SK-N-SH (cell line): ENCODE measurements around the gene COL8A2. TPM values are rescaled to one million over a fixed set of nuclear protein-coding genes. Genes with fewer than 3 reads are reported as not detected.

Experiments used
- CTCF ChIA-PET: fragments of 300-600, 350-600 bp; formaldehyde crosslinking; extraction: SDS; loops from one replicate; lab custom pipeline; 2021; lab: Yijun Ruan, JAX
- POLR2A ChIA-PET: fragments of 350-600 bp; sonication (Branson Sonifier 250); formaldehyde crosslinking; extraction: SDS; loops from one replicate; lab custom pipeline; 2020; ENCODE audit warnings: antibody characterized with exemption, inconsistent platforms; lab: Yijun Ruan, JAX
- DNase-seq: peaks from one replicate; pipeline ENCODE4 v3.0.0; 2012
- H2AFZ ChIP-seq: fragments of 200-600 bp; sonication (generic); 2 replicates; pipeline ENCODE4 v1.8.1; 2016; ENCODE audit warnings: antibody characterized with exemption, mild to moderate bottlenecking, low read depth
- H3F3A ChIP-seq: fragments of 200-600 bp; sonication (generic); replicated peaks from 2 replicates; pipeline ENCODE3; 2016; ENCODE audit warnings: antibody characterized with exemption, mild to moderate bottlenecking; ENCODE audit not compliant: insufficient read depth
- H3K27ac ChIP-seq, 2 experiments: fragments of 200-500 bp in 1 of 2; fragments of 200-600 bp in 1 of 2; sonication (Bioruptor generic) in 1 of 2; sonication (generic), shearing (Covaris generic) in 1 of 2; 2 replicates each; pipeline versions ENCODE4 v1.5.1 to v1.6.1; 2014 to 2016; ENCODE audit warnings: low read depth in 2 of 2, inconsistent platforms in 1 of 2, low read length in 1 of 2, mild to moderate bottlenecking in 1 of 2, mixed read lengths in 1 of 2
- H3K27me3 ChIP-seq: fragments of 200-600 bp; sonication (generic), shearing (Covaris generic); 2 replicates; pipeline ENCODE4 v1.6.1; 2016; ENCODE audit warnings: mixed run types; ENCODE audit not compliant: insufficient read depth
- H3K36me3 ChIP-seq, 2 experiments: fragments of 200-500 bp in 1 of 2; fragments of 200-600 bp in 1 of 2; sonication (Bioruptor generic) in 1 of 2; sonication (generic) in 1 of 2; replicated peaks in 1 of 2; 2 replicates each; pipeline versions ENCODE3 to v1.5.1; 2014 to 2016; ENCODE audit warnings: low read length in 1 of 2, mild to moderate bottlenecking in 1 of 2; ENCODE audit not compliant: insufficient read depth in 2 of 2, control insufficient read depth in 1 of 2
- H3K4me1 ChIP-seq, 2 experiments: fragments of 200-500 bp in 1 of 2; fragments of 200-600 bp in 1 of 2; sonication (Bioruptor generic) in 1 of 2; sonication (generic), shearing (Covaris generic) in 1 of 2; 2 replicates each; pipeline versions ENCODE4 v1.5.1 to v1.6.1; 2014 to 2016; ENCODE audit warnings: low read depth in 1 of 2, low read length in 1 of 2, mixed run types in 1 of 2; ENCODE audit not compliant: insufficient read depth in 2 of 2, control insufficient read depth in 1 of 2
- H3K4me2 ChIP-seq: fragments of 200-600 bp; sonication (generic), shearing (Covaris generic); 2 replicates; pipeline ENCODE4 v1.6.1; 2017; ENCODE audit warnings: mixed run types
- H3K4me3 ChIP-seq, 2 experiments: fragments of 200-500 bp in 1 of 2; fragments of 200-600 bp in 1 of 2; sonication (Bioruptor generic) in 1 of 2; sonication (generic), shearing (Covaris generic) in 1 of 2; 2 replicates each; pipeline versions ENCODE4 v1.5.1 to v1.8.1; 2014 to 2016; ENCODE audit warnings: low read depth in 2 of 2, inconsistent platforms in 1 of 2, low read length in 1 of 2, mild to moderate bottlenecking in 1 of 2, mixed read lengths in 1 of 2, moderate library complexity in 1 of 2
- H3K79me2 ChIP-seq: fragments of 200-600 bp; sonication (generic); 2 replicates; pipeline ENCODE4 v1.8.1; 2017; ENCODE audit warnings: mild to moderate bottlenecking; ENCODE audit not compliant: insufficient read depth
- H3K9ac ChIP-seq: fragments of 200-600 bp; sonication (generic); 2 replicates; pipeline ENCODE4 v1.6.1; 2017; ENCODE audit warnings: mixed run types
- H3K9me2 ChIP-seq: fragments of 200-600 bp; sonication (generic); 2 replicates; pipeline ENCODE4 v1.6.1; 2017; ENCODE audit warnings: mixed run types
- H3K9me3 ChIP-seq: fragments of 200-600 bp; sonication (generic); 2 replicates; pipeline ENCODE4 v1.6.1; 2017; ENCODE audit warnings: mixed run types, mild to moderate bottlenecking, moderate library complexity
- H4K20me1 ChIP-seq: fragments of 200-600 bp; sonication (generic); 2 replicates; pipeline ENCODE4 v1.6.1; 2017; ENCODE audit warnings: mild to moderate bottlenecking, mixed run types; ENCODE audit not compliant: insufficient read depth
- ELF1 ChIP-seq: IDR thresholded peaks from 2 replicates; pipeline ENCODE4 v1.4.0; 2012
- IRF3 ChIP-seq: fragments of 150-350 bp; IDR thresholded peaks from 2 replicates; pipeline ENCODE4 v1.6.1; 2016; ENCODE audit warnings: mild to moderate bottlenecking, low read depth, low read length
- MXI1 ChIP-seq: IDR thresholded peaks from 2 replicates; pipeline ENCODE4 v1.6.1; 2012; ENCODE audit warnings: mild to moderate bottlenecking, low read depth, low read length, improper control_type of control experiment
- NFIC ChIP-seq: IDR thresholded peaks from 2 replicates; pipeline ENCODE4 v1.4.0; 2012; ENCODE audit warnings: borderline replicate concordance
- POLR2AphosphoS5 ChIP-seq: IDR thresholded peaks from 2 replicates; pipeline ENCODE4 v1.6.1; 2012; ENCODE audit warnings: low read depth, low read length
- RAD21 ChIP-seq: IDR thresholded peaks from 2 replicates; pipeline ENCODE4 v1.6.1; 2012; ENCODE audit warnings: mild to moderate bottlenecking, low read length
- RCOR1 ChIP-seq: fragments of 150-350 bp; IDR thresholded peaks from 2 replicates; pipeline ENCODE4 v1.6.1; 2017; ENCODE audit warnings: antibody characterized with exemption, low read length
- RFX5 ChIP-seq: IDR thresholded peaks from 2 replicates; pipeline ENCODE4 v1.6.1; 2012; ENCODE audit warnings: mild to moderate bottlenecking, improper control_type of control experiment, low read length
- SIN3A ChIP-seq: IDR thresholded peaks from 2 replicates; pipeline ENCODE4 v1.6.1; 2012; ENCODE audit warnings: low read depth, mild to moderate bottlenecking, low read length, moderate library complexity, borderline replicate concordance
- SMC3 ChIP-seq: IDR thresholded peaks from 2 replicates; pipeline ENCODE4 v1.6.1; 2012; ENCODE audit warnings: low read depth, low read length, improper control_type of control experiment
- TAF1 ChIP-seq: IDR thresholded peaks from 2 replicates; pipeline ENCODE4 v1.6.1; 2012; ENCODE audit warnings: low read depth, mild to moderate bottlenecking, low read length, moderate library complexity, borderline replicate concordance
- TEAD4 ChIP-seq: IDR thresholded peaks from 2 replicates; pipeline ENCODE4 v1.4.0; 2012; ENCODE audit warnings: mild to moderate bottlenecking, borderline replicate concordance; ENCODE audit not compliant: insufficient read depth
- WGBS: methylation state at CpG from one replicate; pipeline ENCODE4 v1.1.6; 2017; ENCODE audit warnings: low lambda C conversion rate; 5-methylcytosine and 5-hydroxymethylcytosine counted together
- polyA plus RNA-seq, 3 experiments: library from polyadenylated mRNA; depleted of rRNA; stranded (reverse); fragments of >200 nt; gene quantifications; 2 replicates each; pipeline ENCODE4 v1.2.3, GENCODE V29; 2012
- TF ChIP-seq, protein P1 (sequence below): IDR thresholded peaks from 2 replicates; pipeline ENCODE4 v1.4.0; 2012; ENCODE audit warnings: low read depth, borderline replicate concordance

The COL8A2 gene
- polyA plus RNA-seq, 1 of the 3 experiments (the other 2 are of a cell fraction) = 3.1 TPM

DNA sequence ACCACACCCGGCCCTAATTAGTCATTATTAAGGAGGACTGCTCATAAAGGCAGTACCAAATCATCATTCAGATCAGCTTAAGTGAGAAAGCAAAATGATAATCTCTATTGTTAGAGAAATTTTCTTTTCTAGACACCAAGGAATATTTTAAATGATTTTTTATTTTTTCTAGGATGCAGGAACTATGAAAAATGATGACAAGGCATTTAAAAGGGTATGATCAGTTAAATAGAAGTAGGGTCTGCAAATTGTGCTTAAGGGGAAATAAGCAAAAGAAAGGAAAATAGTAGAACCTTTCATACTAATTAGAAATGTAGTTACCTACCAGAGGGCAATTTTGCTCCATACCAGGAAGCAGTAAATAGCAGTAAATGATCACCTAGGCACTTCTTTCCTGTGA is 62.7 kb downstream of the COL8A2 start:
- Histone ChIP-seq H3K4me3 (no peak overlapping the region), H3K9me2 (no peaks in the 10 kb centered on the region), H3K9ac (no peak overlapping the region), H3K79me2 (no peaks in the 10 kb centered on the region), H3K36me3 (peaks cover 18 to 21% of the 10 kb centered on the region in 2 experiments), H2AFZ (no peak overlapping the region), H3F3A (peaks cover 5% of the 10 kb centered on the region), H3K4me1 (no peaks in the 10 kb centered on the region), H3K9me3 (no peaks in the 10 kb centered on the region), H3K27me3 (no peaks in the 10 kb centered on the region), H4K20me1 (no peaks in the 10 kb centered on the region), H3K4me2 (no peak overlapping the region), H3K27ac (no peak overlapping the region)
- no peak for DNase-seq
- TF ChIP-seq, protein P1, sequence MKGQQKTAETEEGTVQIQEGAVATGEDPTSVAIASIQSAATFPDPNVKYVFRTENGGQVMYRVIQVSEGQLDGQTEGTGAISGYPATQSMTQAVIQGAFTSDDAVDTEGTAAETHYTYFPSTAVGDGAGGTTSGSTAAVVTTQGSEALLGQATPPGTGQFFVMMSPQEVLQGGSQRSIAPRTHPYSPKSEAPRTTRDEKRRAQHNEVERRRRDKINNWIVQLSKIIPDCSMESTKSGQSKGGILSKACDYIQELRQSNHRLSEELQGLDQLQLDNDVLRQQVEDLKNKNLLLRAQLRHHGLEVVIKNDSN = no peak
- TF ChIP-seq SMC3 (no peak), SIN3A (no peak), ELF1 (no peak), RFX5 (no peak), MXI1 (no peak)
- CTCF ChIA-PET = no interaction called here
- POLR2A ChIA-PET = no interaction called here
- WGBS = 94% methylated on average over 1 of the region's 1 CpG

GRCh38 chr1:36055706-36056105 is 69.3 kb downstream of the COL8A2 start:
- no peak overlapping the region for H3K27ac ChIP-seq
- no peaks in the 10 kb centered on the region for H3K4me1 ChIP-seq
- H3K9me3 ChIP-seq = no peaks in the 10 kb centered on the region
- no peak overlapping the region for H3K4me2 ChIP-seq
- DNase-seq = no peak
- H3K79me2 ChIP-seq = no peaks in the 10 kb centered on the region
- H4K20me1 ChIP-seq = no peaks in the 10 kb centered on the region
- ChIA-PET POLR2A (no interaction called here), CTCF (no interaction called here)
- no peaks in the 10 kb centered on the region for H3K9me2 ChIP-seq
- no peak overlapping the region for H2AFZ ChIP-seq
- no peak overlapping the region for H3K9ac ChIP-seq
- no peaks in the 10 kb centered on the region for H3F3A ChIP-seq
- peaks cover 31 to 34% of the 10 kb centered on the region in 2 experiments for H3K36me3 ChIP-seq
- 96% methylated on average over 5 of the region's 5 CpGs for WGBS
- no peak overlapping the region for H3K4me3 ChIP-seq
- no peaks in the 10 kb centered on the region for H3K27me3 ChIP-seq
- no peak for TF ChIP-seq RAD21
- no peak for TF ChIP-seq NFIC
- no peak for TF ChIP-seq POLR2AphosphoS5
- TF ChIP-seq MXI1 = no peak
- no peak for TF ChIP-seq TEAD4
- no peak for TF ChIP-seq RFX5
- no peak for TF ChIP-seq SMC3
- no peak for TF ChIP-seq IRF3
- no peak for TF ChIP-seq TAF1
- TF ChIP-seq RCOR1 = no peak
